Measurements from ENCODE around the gene BRICD5. TPM values are rescaled to one million over a fixed set of nuclear protein-coding genes. Genes with fewer than 3 reads are reported as not detected.
"Not testable (repeated sequence)": the region's sequence is repeated elsewhere in the genome, so short reads cannot be mapped to it uniquely, and the experiment has no call there.

Gene BRICD5
- total RNA-seq (2014; rRNA removed; shearing (Covaris generic)) = 0.68 and 1.9 TPM in 2 replicates

GRCh38 chr16:2210386-2211365 is at the start of gene BRICD5:
BRICD5 (minus strand) TSS chr16:2210863; CDS start chr16:2210833, 30 bp downstream.
- DNase-seq (ENCODE audit: low read depth) = no peak

GRCh38 chr16:2260250-2260649 is 49.6 kb upstream of the BRICD5 start:
- no peak for DNase-seq (ENCODE audit: low read depth)

GRCh38 chr16:2258530-2258929 is 47.9 kb upstream of the BRICD5 start:
- not testable (repeated sequence) for DNase-seq (ENCODE audit: low read depth)

DNA sequence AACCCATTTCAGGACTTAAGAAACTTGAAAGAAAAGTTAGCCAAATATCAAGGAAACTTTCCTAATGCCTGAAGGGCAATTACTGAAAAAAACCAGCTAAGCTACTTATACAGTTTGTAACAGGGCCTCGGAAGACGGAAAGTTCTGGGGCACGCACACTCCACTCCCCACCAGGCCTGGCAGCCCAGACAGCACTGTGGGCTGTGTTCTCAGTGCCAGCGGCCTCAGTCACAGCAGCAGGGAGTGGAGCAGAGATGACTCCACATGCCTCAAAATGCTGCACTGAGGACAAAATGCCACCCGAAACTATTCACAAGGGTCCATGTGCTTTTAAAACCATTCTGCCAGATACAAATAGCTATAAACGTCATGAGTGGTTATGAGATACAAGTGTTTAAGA is 47.1 kb upstream of the BRICD5 start:
- DNase-seq (ENCODE audit: low read depth) = no peak

- DNase-seq (ENCODE audit: low read depth) = no peak
Measured at GRCh38 chr16:2256531-2257140, 46.0 kb upstream of the BRICD5 start.

GRCh38 chr16:2253293-2253692 is 42.6 kb upstream of the BRICD5 start:
- DNase-seq (ENCODE audit: low read depth) = no peak

DNA sequence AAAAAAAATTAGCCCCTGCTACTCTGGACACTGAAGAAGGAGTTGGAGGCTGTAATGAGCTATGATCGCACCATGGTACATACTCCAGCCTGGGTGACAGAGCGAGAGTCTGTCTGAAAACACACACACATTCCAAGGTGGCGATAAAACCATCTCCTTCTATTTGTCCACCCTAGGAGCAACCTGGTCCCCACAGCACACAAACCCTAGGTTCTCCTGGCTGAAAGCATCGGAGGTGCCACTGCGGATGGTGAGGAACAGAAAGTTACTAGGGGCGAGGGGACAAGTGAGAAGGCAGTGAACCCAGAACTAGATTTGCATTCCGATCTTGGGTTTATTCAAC is 42.1 kb upstream of the BRICD5 start:
- DNase-seq (ENCODE audit: low read depth) = no peak

- peak; percentile 96 for DNase-seq (ENCODE audit: low read depth)
Measured at GRCh38 chr16:2251296-2252111, 40.8 kb upstream of the BRICD5 start, which contains the start of gene ECI1. ECI1 (minus strand) TSS chr16:2251587; CDS start chr16:2251566, 21 bp downstream.

GRCh38 chr16:2250652-2251295 is 40.1 kb upstream of the BRICD5 start:
- no peak for DNase-seq (ENCODE audit: low read depth)

DNA sequence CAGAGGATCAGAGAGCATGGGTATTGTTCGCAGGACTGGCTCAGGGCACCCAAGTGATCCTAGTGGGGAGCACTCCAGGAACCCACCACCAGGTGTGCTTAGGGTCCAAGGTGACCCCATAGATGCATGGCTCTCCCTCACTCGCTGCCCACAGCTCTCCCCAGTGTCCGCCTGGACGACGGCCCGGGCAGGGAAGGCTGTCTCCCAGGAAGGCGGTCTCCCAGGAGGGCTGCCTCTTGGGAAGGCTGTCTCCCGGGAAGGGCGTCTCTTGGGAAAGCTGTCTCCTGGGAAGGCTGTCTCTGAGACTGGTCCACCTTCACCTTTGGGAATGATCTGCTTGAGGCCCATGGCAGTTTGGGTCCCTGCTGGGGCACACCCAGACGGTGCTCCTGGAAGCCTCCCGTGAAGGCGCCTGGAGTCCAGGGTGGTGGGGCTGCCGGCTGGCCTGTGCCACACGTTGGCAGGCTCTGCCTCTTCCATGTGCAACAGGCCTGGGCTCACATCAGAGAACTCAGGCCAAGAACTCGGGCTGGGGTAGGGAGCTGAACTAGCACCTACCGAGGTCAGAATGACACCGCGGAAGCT is 35.7 kb upstream of the BRICD5 start:
- DNase-seq (ENCODE audit: low read depth) = no peak

DNA sequence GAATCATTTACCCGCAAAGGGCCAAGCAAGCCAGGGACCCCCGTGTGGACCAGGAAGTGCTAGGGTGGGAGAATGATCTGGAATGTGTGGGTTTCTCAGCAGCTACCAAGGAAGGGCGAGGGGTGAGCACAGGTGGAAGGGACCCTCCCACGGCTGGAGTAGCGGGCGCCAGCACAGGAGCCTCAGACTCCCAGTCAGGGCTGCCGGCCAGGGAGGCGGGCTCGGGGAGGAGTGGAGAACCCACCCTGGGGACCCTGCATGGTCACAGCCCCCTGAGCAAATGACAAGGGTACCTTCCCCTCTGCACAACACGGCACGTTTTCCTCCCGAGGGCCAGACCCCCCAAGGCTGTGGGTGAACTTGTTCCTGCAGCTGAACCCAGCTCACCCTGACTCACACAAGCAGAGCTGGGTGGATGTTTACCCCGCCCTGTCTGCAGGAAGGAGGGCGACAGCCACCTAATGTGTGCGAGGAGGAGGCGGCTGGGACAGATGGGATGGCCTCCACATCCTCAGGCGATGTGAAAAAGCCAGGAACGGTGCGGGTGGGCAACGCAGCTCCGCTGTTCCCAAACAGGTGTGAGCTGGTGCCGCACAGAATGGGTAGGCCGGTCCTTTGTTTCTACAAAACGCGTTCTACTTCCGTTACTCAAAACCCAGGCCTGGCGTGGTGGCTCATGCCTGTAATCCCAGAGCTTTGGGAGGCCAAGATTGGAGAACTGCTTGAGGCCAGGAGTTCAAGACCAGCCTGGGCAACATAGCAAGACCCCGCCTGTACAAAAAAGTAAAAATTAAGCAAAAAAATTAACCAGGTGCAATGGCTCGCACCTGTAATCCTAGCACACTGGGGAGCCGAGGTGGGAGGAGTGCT is 34.5 kb upstream of the BRICD5 start:
- peak; percentile 31 for DNase-seq (ENCODE audit: low read depth)

- no peak for DNase-seq (ENCODE audit: low read depth)
Measured at GRCh38 chr16:2244301-2244700, 33.6 kb upstream of the BRICD5 start.

DNA sequence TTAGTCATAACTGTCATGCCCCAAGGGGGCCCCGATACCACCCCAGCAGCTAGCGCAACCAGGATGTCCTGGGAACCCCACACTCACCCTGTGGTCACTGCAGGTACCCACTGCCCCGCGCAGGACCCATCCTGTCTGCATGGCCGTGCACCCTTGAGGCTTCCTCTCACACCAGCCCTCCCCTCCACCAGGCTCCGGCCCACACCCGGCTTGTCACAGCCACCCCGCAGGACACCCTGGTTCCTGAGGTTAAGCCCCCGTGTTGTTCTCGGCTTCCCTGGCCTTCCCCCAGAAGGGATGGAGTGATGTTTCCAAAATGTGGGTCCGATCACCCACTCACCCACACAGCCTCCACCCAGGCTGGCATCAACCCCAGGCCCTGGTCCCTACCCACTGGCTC is 33.1 kb upstream of the BRICD5 start:
- DNase-seq (ENCODE audit: low read depth) = no peak

DNA sequence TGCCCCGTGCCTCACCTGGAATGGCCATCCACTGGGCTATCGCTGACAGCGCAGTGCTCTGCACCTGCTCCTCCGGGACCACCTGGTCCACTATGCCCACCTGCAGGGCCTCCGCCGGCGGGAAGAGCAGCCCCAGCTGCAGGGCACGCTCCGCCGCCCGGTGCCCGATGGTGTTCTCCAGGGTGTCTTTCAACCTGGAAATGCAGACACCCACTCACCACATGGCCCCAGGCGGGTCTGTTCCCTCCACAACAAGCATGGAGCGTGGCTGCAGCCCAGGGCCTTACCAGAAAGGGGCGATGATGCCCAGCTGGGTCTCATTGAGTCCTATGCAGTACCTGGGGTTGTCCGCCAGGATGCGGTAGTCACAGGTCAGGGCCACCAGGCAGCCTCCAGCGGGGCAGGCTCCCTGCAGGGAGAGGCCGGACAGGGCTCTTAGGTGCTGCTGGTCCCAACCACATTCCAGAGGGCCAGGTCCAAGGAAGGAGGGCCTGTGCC is 32.4 kb upstream of the BRICD5 start:
- peak; percentile 32 for DNase-seq (ENCODE audit: low read depth)

GRCh38 chr16:2242598-2242997 is 31.9 kb upstream of the BRICD5 start:
- no peak for DNase-seq (ENCODE audit: low read depth)

- not testable (repeated sequence) for DNase-seq (ENCODE audit: low read depth)
Measured at GRCh38 chr16:2240331-2240730, 29.7 kb upstream of the BRICD5 start.

DNA sequence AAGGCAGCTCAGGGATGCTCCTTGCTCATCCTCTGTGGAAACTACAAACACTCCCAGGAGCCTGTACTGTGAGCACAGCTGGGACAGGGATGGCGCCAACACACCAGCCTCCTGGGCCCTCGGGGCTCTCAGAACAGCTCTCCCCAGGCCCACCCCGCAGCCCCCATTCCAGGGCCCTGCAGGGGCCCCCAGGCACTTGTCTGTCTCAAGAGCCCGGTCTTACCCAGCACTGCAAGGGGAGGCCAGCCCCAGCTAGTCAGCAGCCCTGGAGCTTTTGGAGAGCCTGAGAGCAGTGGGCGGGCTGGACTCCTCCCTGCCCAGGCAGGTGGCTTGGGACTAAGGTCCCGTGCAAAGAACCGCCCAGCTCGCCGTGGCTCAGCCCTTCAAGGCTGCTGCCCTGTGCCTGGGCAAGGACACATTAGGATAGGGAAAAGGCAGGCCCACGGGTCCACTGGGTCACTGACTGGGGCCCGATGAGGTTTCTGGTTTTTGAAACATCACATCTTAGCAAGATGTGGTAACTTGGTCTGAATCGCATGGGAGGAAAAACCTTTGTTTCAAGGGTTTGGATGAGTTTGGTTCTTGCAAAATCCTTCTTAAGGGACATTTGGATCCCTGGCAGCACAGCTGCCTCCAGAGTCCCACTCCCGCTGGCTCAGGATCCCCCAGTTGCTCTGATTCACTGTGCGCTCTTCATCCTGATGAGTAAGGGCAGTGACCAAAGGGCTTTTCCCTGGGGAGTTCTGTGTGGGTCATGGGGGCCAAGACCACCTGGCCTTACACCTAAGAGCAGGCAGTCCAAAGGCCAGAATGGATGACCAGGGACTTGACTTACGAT is 28.4 kb upstream of the BRICD5 start:
- no peak for DNase-seq (ENCODE audit: low read depth)

- DNase-seq (ENCODE audit: low read depth) = no peak
Measured at GRCh38 chr16:2238150-2238837, 27.6 kb upstream of the BRICD5 start.

Measured in Daoy (cell line).